ENCODE data around the gene CCNT1. TPM values are rescaled to one million over a fixed set of nuclear protein-coding genes. Genes with fewer than 3 reads are reported as not detected.

The CCNT1 gene
- total and polyA plus RNA-seq, 10 of the 15 experiments (the other 5 are each of a cell fraction or from before 2014, with no cell fraction given) = 6.3 to 37.3 (median 20.0) TPM

- TF ChIP-seq CBX3 (IDR thresholded peaks at IDR 0.05; ENCODE audit: borderline replicate concordance, low read depth) = no peak
- no peak for TF ChIP-seq HDAC2 (IDR thresholded peaks at IDR 0.05)
- peak; percentile 80; the same call in 1 of the 2 replicates for TF ChIP-seq RB1 (IDR thresholded peaks at IDR 0.05; ENCODE audit: borderline replicate concordance)
- peak; percentile 58 for TF ChIP-seq HDAC6 (IDR thresholded peaks at IDR 0.05; ENCODE audit: unreplicated experiment)
- TF ChIP-seq, protein P1, sequence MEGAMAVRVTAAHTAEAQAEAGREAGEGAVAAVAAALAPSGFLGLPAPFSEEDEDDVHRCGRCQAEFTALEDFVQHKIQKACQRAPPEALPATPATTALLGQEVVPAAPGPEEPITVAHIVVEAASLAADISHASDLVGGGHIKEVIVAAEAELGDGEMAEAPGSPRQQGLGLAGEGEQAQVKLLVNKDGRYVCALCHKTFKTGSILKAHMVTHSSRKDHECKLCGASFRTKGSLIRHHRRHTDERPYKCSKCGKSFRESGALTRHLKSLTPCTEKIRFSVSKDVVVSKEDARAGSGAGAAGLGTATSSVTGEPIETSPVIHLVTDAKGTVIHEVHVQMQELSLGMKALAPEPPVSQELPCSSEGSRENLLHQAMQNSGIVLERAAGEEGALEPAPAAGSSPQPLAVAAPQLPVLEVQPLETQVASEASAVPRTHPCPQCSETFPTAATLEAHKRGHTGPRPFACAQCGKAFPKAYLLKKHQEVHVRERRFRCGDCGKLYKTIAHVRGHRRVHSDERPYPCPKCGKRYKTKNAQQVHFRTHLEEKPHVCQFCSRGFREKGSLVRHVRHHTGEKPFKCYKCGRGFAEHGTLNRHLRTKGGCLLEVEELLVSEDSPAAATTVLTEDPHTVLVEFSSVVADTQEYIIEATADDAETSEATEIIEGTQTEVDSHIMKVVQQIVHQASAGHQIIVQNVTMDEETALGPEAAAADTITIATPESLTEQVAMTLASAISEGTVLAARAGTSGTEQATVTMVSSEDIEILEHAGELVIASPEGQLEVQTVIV (IDR thresholded peaks at IDR 0.05; ENCODE audit: borderline replicate concordance, partially characterized antibody) = no peak
- no peak for TF ChIP-seq SRF (IDR thresholded peaks at IDR 0.05; ENCODE audit: low read depth in 2 of 2, low read length in 2 of 2)
- peak; percentile 99 for TF ChIP-seq TAF1 (IDR thresholded peaks at IDR 0.05; ENCODE audit: borderline replicate concordance, low read depth, low read length)
- TF ChIP-seq CHD1 (IDR thresholded peaks at IDR 0.05; ENCODE audit: low read depth, low read length) = 0 out of 2 replicates have a peak, but pooled peaks have one; percentile 85
- no peak for TF ChIP-seq BRCA1 (IDR thresholded peaks at IDR 0.05; ENCODE audit: low read depth, low read length)
- TF ChIP-seq PAX5 (IDR thresholded peaks at IDR 0.05; ENCODE audit: borderline replicate concordance, low read depth, low read length) = no peak; the same call in 1 of the 2 replicates
- TF ChIP-seq RBBP5 (conservative IDR thresholded peaks at IDR 0.05) = no peak
- no peak for TF ChIP-seq SMC3 (IDR thresholded peaks at IDR 0.05; ENCODE audit: borderline replicate concordance, low read length)
- TF ChIP-seq, protein P2, sequence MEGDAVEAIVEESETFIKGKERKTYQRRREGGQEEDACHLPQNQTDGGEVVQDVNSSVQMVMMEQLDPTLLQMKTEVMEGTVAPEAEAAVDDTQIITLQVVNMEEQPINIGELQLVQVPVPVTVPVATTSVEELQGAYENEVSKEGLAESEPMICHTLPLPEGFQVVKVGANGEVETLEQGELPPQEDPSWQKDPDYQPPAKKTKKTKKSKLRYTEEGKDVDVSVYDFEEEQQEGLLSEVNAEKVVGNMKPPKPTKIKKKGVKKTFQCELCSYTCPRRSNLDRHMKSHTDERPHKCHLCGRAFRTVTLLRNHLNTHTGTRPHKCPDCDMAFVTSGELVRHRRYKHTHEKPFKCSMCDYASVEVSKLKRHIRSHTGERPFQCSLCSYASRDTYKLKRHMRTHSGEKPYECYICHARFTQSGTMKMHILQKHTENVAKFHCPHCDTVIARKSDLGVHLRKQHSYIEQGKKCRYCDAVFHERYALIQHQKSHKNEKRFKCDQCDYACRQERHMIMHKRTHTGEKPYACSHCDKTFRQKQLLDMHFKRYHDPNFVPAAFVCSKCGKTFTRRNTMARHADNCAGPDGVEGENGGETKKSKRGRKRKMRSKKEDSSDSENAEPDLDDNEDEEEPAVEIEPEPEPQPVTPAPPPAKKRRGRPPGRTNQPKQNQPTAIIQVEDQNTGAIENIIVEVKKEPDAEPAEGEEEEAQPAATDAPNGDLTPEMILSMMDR (IDR thresholded peaks at IDR 0.05 in 2 of 3, conservative IDR thresholded peaks at IDR 0.05 in 1 of 3; ENCODE audit: control insufficient read depth in 2 of 3, extremely low read depth in 1 of 3, insufficient read depth in 1 of 3, low read depth in 3 of 3, low read length in 3 of 3) = no peak
- no peak for TF ChIP-seq IRF4 (IDR thresholded peaks at IDR 0.05; ENCODE audit: low read depth, low read length)
- TF ChIP-seq BHLHE40 (IDR thresholded peaks at IDR 0.05; ENCODE audit: borderline replicate concordance in 1 of 2, low read depth in 2 of 2, low read length in 1 of 2) = peak in 1 of 2 experiments; percentile 29; a peak in 1 of 4 replicates
- TF ChIP-seq BMI1 (IDR thresholded peaks at IDR 0.05; ENCODE audit: borderline replicate concordance) = no peak
- TF ChIP-seq KAT2A (conservative IDR thresholded peaks at IDR 0.05; ENCODE audit: control insufficient read depth, low read depth, low read length) = no peak
- TF ChIP-seq JUNB (IDR thresholded peaks at IDR 0.05) = no peak
- TF ChIP-seq POU2F2 (IDR thresholded peaks at IDR 0.05; ENCODE audit: borderline replicate concordance, low read depth, low read length) = peak; percentile 93
- no peak for TF ChIP-seq TBL1XR1 (IDR thresholded peaks at IDR 0.05; ENCODE audit: low read depth, low read length)
- peak; percentile 100 for TF ChIP-seq POLR2AphosphoS5 (IDR thresholded peaks at IDR 0.05; ENCODE audit: low read length)
- peak; percentile 96 for TF ChIP-seq SP1 (IDR thresholded peaks at IDR 0.05; ENCODE audit: low read depth, low read length)
- no peak for TF ChIP-seq SREBF2 (IDR thresholded peaks at IDR 0.05; ENCODE audit: low read length)
- TF ChIP-seq RAD51 (IDR thresholded peaks at IDR 0.05) = no peak
- TF ChIP-seq STAT1 (conservative IDR thresholded peaks at IDR 0.05) = no peak
- TF ChIP-seq KLF5 (IDR thresholded peaks at IDR 0.05; ENCODE audit: partially characterized antibody) = no peak
- TF ChIP-seq ZNF622 (IDR thresholded peaks at IDR 0.05) = no peak
- peak; percentile 83 for TF ChIP-seq ZNF207 (IDR thresholded peaks at IDR 0.05; ENCODE audit: borderline replicate concordance)
- TF ChIP-seq FOXK2 (IDR thresholded peaks at IDR 0.05) = no peak
- no peak for TF ChIP-seq ZNF217 (IDR thresholded peaks at IDR 0.05)
These were observed 34.6 kb downstream of the CCNT1 start, which contains the start of gene KANSL2 (continued) for GRCh38 chr12:48681710-48682532.
